Ovary (tissue), 3 donors: Measurements from ENCODE around the gene DHH.

Source experiments
- CTCF ChIP-seq, 3 donors: fragments of 450-650 bp in 2 of 3; fragments of 200-600 bp in 1 of 3; IDR thresholded peaks; one replicate each; pipeline versions ENCODE4 v1.5.1 to v1.8.0; 2016 to 2022; ENCODE audit warnings: antibody characterized with exemption in 3 of 3, mild to moderate bottlenecking in 1 of 3
- EP300 ChIP-seq: sonication (generic); formaldehyde crosslinking; IDR thresholded peaks from one replicate; pipeline ENCODE4 v1.6.1; 2017; ENCODE audit warnings: antibody characterized with exemption
- donor health status: DM: no; HTN: no; CAD: no.

GRCh38 chr12:49093792-49094159 is 825 bp downstream of the DHH start:
- no peak for TF ChIP-seq CTCF (IDR thresholded peaks at IDR 0.05)
- no peak for TF ChIP-seq EP300
